HG03354 (cell line): ENCODE measurements around the gene GDPD3.

Experiments used
- ATAC-seq: cut with Tn5 transposase; IDR thresholded peaks from one replicate; pipeline ENCODE4 v1.9.1; 2021; ENCODE audit warnings: mild to moderate bottlenecking; ENCODE audit not compliant: unreplicated experiment, poor library complexity, severe bottlenecking

The GDPD3 gene

DNA sequence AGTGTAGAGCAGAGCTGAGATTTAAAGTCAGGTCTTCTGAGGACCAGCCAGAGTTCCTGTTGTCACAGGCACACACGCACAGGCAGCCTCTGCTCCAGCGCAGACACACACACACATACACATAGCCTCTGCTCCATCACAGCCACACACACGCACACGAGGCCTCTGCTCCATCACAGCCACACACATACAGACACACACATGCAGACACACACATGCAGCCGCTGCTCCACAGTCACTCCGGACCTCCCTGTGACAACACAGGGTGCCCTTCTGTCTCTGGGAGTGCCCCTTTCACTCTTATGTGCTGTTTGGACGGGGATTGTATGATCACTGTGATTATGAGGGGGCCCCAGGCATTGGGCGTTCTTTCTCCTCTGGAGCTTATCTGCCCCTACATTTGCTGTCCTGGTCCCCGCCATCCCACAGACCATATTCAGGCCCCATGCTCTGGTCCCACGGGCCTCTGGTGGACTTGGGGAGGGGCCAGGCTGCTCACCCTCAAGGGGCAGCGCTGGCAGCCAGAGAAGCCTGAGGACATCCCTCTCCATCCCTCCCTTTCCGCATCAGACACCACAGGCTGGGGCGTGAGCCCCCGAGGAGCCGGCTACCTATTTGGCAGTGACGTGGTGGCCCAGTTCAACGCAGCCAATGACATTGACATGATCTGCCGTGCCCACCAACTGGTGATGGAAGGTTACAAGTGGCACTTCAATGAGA, 29.1 kb downstream of the GDPD3 start:
- no peak for ATAC-seq

DNA sequence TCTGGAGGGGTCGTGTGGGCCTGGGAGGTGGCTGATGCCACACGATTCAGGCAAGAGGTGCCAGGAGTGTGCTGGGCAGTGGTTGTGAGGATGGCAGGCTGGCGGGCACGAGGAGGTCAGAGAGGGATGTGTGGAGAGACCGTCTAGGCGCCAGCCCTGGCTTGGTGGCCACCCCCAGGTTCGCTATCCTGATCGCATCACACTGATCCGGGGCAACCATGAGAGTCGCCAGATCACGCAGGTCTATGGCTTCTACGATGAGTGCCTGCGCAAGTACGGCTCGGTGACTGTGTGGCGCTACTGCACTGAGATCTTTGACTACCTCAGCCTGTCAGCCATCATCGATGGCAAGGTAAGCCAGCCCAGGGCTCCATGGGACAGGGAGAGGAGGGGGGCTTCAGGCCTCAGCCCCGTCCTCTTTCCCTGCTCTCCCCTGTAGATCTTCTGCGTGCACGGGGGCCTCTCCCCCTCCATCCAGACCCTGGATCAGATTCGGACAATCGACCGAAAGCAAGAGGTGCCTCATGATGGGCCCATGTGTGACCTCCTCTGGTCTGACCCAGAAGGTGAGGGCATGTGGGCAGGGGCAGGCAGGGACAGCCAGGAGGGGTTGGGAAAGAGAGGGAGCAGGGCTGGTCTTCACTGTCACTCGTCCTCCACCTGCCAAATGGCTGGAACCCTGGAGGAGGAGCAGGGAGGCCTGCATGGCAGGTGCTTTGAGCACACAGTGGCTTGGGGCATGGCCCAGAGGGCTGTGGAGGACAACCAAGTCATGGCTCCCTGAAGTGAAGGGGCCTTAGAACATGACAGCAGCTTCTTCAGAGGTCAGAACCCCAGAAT, 29.9 kb downstream of the GDPD3 start:
- ATAC-seq = no peak

DNA sequence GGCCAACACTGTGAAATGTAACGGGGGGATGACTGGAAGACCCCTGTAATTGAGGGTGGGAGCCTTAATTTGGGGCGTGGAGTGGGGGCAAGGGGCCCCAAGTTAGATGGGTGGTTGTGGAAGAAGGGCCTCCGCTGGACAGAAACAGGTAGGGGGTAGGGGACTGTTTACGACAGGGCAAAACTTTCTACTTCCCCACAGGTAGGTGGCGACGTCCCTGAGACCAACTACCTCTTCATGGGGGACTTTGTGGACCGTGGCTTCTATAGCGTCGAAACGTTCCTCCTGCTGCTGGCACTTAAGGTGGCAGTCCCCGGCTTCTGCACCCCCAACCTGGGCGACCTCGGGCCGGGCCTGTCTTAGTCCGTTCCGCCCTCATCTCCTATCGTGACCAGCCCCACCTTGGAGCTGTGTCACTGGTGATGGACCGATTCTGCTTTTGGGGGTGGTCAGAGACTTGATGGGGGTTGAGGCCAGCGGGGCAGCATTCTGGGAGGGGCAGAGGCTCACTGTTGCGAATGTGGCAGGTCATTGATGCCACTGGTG, 30.7 kb downstream of the GDPD3 start:
- no peak for ATAC-seq

DNA sequence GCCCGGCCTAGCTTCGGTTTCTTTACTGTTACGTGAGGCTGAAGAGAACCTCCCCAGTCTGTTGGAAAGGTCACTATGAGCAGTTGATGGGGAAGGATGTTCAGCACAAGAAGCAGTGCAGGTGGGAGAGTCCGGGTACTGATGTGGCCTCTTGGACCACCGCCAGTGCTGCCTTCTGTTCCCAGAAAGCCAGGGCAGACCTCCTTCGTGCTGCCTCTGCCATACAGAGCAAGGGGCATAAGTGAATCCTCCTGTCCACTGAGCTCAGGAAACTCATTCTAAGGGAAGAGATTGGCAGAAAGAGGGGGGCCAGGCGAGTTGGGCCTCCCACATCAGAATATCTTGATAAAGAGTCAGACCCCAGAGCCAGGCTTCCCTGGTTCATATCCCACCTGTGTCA, 33.9 kb downstream of the GDPD3 start:
- no peak for ATAC-seq

DNA sequence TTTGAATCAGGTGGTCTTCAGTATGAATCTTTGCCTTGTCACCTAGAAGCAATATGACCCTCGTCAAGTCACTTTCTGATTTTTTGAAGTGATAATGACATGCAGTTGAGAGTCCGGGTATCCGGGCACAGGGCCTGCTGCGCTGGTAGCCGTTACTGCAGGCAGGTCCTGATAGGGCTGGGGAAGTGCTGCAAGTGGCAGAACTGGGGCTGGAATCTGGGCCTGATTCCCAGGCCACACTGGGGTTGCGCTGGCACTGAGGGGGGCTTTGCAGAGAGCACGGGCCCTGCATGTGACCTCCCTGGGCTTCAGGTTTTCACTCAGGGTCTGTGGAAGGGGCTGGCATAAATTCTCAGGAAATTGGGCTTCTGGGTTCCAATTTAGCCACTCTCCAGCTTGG, 34.6 kb downstream of the GDPD3 start:
- ATAC-seq = no peak

DNA sequence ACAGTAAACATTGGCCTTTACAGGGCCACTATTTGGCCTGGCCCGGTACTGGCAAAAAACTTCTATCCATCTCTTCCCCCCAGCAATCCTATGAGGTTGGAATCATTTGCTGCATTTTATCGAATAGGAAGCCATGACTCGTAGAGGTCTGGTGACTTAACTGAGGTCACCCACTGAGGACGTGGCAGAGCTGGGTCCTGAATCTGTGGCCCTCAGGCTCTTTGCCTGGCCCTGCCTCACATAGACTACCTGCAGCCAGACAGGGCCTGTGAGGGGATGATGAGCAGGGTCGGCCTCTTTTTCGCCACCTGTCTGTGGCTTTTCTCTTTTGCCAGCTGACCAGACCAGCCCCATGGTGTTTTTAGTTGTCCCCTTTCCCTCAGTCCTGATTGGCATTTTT, 35.7 kb downstream of the GDPD3 start:
- no peak for ATAC-seq

DNA sequence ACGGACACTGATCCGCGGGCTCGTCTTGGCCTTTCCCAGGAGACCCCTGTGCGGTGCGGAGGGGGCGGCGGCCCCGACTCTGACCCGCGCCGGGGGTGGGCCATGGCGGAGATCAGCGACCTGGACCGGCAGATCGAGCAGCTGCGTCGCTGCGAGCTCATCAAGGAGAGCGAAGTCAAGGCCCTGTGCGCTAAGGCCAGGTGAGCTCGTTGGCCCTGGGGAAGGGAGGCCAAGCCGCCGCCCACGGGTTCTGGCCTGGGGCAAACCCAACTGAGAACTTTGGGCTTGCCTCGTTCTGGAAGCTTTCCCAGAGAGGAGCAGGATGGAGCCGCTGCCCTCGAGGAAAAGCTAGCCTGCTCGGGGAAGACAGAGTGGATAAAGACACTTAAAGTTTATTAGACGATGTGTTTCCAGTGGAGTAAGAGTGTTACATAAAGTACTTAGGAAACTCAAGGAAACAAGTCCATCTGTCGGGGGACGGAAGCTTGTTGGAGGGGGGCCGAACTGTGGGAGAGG, 37.0 kb downstream of the GDPD3 start:
- peak; percentile 30 for ATAC-seq

DNA sequence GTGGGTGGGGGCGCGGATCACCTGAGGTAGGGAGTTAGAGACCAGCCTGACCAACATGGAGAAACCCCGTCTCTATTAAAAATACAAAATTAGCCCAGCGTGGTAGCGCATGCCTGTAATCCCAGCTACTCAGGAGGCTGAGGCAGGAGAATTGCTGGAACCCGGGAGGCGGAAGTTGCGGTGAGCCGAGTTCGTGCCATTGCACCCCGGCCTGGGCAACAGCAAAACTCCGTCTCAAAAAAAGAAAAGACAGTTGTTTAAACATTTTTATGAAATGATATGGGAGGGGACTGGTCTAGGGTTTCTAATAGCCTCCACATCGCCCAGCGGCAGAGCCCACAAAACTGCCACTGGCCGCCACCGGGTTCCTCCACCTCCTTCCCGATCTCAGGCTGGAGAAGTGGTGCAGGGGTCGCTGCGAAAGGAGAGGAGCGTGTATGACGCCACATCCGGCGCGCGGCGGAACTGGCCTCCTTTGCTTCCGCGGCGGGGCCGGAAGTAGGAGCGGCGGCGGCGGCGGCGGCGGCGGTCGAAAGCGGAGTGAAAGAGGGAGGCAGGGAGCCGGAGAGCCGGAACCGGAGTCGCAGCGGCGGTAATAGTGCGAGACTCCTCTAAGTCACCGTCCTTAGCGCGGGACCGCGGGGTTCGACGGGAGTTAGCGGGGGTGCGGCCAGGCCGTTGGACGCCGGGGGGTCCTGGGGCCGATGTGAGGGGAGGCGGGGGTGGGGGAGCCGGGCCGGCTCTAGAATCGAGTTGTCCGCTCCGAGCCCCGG, 37.6 kb downstream of the GDPD3 start, which contains the start of gene PPP4C:
Gene PPP4C (plus strand): TSS at position 492 of the 773 bp plus-strand sequence. CDS start 384 bp downstream, outside the sequence.
- peak; percentile 86 for ATAC-seq

DNA sequence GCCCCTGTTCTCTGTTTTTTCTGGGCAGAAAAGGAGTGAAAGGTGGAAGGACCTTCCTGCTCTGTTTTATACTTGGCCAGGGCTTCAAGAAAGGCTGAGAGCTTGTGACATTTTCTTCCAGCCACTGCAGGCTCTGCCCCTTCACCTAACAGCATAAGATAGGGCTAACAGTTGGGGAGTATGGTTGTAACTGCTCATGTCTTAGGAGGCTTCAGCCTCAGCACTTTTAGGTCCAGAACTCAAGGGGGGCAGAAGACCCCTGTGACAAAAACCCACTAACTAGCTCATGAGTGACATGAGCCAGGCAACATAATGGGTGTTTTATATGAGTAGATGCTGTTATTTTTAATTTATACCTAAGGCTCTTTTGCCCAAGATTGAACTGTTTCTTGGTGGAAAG, 42.8 kb downstream of the GDPD3 start:
- no peak for ATAC-seq

DNA sequence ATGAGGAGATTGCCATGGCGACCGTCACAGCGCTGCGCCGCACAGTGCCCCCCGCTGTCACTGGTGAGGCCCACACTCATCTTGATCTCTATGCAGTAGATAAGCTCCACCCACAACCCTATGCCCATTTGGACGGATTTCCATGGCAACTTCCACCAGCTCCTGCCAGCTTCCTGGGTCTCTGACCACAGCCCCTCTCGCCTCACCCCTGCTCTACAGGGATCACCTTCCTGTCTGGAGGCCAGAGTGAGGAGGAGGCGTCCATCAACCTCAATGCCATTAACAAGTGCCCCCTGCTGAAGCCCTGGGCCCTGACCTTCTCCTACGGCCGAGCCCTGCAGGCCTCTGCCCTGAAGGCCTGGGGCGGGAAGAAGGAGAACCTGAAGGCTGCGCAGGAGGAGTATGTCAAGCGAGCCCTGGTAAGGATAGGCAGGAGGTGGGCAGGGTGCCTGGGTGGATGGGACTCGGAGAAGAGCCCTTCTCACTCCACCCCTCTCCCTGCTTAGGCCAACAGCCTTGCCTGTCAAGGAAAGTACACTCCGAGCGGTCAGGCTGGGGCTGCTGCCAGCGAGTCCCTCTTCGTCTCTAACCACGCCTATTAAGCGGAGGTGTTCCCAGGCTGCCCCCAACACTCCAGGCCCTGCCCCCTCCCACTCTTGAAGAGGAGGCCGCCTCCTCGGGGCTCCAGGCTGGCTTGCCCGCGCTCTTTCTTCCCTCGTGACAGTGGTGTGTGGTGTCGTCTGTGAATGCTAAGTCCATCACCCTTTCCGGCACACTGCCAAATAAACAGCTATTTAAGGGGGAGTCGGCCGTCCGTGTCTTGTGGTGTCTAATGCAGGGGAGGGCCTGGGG, 43.5 kb downstream of the GDPD3 start:
- ATAC-seq = no peak

DNA sequence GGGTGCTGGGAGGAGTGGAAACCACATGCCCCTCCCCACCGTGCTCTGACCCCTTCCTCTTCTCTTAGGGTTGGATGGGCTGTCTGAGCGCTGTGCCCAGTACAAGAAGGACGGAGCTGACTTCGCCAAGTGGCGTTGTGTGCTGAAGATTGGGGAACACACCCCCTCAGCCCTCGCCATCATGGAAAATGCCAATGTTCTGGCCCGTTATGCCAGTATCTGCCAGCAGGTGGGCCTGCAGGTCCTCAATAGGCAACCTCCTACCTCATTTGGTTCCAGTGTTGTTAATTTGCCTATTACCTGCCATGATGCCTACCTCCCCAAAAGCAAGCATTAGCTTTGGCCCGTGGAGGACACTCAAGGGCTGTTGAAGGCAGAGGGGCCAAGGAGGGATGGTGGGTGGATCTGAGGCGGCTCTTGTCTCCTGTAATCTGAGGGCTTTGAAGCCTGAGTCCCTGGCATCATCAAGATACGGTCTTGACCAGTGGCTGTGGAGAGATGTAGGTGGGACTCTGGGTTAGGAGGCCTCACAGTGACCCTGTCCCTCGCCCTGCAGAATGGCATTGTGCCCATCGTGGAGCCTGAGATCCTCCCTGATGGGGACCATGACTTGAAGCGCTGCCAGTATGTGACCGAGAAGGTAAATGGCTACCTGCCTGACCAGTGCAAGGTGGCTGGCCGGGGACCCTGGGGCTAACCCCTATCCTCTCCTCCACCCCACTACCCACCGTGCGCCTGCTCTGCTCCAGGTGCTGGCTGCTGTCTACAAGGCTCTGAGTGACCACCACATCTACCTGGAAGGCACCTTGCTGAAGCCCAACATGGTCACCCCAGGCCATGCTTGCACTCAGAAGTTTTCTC, 44.4 kb downstream of the GDPD3 start:
- no peak for ATAC-seq

DNA sequence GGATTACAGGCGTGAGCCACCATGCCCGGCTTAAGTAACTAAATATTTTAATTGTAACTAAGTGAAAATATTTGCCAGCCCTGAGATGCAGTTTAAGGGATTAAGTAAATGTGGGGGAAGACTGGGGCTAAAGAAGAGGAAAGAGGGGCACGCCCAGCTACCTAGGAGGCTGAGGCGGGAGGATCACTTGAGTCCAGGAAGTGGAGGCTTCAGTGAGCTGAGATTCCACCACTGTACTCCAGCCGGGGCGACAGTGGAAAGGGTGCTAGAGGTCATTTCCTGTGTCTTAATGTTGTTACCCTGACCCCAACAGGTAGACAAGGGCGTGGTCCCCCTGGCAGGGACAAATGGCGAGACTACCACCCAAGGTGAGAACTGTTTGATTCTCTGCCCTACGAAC, 45.0 kb downstream of the GDPD3 start:
- ATAC-seq = no peak

DNA sequence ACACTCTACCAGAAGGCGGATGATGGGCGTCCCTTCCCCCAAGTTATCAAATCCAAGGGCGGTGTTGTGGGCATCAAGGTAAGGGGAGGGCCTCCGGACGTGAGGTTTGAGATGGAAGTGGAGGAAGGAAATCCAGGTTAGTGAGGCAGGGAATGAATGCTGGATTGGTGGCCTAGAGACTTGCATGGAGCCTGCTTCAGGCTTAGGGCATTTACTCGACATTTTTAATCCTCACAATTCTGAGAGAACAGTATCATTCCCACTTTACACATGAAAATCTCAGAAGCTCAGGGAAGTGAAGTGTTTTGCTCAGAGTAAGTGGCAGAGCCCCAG, 45.8 kb downstream of the GDPD3 start:
- ATAC-seq = no peak

DNA sequence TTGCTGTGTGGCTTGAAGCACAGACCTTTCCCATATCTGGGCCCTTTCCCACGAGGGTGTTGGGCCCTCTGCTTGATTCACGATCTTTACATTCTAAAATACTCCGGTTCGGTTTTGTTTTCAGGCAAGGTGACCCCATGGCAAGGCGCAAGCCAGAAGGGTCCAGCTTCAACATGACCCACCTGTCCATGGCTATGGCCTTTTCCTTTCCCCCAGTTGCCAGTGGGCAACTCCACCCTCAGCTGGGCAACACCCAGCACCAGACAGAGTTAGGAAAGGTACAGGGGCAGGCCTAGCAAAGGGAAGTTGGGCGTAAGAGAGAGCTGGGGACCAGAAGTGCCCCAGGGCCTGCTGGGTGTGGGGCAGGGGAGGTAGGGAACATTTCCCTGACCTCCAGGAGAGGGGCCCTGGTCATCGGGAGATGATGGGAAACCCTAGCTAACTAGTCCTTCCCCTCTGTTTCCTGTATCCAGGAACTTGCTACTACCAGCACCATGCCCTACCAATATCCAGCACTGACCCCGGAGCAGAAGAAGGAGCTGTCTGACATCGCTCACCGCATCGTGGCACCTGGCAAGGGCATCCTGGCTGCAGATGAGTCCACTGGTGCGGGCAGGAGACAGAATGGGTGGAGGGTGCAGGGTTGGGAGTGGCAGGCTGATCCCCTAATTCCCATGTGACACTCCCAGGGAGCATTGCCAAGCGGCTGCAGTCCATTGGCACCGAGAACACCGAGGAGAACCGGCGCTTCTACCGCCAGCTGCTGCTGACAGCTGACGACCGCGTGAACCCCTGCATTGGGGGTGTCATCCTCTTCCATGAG, 46.4 kb downstream of the GDPD3 start:
- no peak for ATAC-seq

DNA sequence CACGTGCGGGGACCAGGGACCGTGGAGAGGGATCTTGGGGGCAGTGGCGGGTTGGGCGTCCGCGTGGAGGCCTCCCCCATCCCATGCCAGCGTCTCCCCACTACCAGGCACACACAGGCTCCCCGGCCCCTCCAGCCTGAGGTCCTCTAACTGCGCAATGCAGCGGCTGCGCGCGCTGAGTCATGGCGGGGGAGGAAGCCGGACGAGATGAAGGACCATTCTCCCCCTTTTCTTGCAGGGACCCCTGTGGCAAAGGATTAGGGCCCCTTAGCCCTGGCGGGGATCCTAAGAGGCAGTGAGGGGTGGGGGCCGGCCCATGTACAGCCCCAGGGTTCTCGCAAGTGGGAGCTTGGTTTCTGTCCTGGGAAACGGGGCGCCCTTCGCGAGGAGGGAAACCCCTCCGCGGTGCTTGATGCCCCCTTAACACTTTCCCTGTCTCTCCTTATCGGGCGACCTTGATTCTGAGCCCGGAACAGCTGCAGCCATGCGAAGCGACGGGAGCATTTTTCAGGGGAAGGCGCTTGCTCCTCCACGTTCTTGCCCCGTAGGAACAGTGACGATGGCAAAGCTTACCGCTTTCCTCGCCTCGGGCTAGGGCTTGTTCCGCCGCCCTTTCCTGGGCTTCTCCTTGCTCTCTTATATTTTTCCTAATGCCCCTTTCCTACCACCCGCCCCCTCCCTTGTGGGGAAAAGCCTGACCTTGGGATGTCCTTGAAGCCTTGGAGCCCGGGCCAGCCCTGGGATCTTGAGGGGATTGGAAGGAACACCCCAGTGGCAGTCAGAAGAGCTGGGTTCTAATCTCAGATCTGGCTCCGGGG, 47.2 kb downstream of the GDPD3 start:
- peak; percentile 3 for ATAC-seq

DNA sequence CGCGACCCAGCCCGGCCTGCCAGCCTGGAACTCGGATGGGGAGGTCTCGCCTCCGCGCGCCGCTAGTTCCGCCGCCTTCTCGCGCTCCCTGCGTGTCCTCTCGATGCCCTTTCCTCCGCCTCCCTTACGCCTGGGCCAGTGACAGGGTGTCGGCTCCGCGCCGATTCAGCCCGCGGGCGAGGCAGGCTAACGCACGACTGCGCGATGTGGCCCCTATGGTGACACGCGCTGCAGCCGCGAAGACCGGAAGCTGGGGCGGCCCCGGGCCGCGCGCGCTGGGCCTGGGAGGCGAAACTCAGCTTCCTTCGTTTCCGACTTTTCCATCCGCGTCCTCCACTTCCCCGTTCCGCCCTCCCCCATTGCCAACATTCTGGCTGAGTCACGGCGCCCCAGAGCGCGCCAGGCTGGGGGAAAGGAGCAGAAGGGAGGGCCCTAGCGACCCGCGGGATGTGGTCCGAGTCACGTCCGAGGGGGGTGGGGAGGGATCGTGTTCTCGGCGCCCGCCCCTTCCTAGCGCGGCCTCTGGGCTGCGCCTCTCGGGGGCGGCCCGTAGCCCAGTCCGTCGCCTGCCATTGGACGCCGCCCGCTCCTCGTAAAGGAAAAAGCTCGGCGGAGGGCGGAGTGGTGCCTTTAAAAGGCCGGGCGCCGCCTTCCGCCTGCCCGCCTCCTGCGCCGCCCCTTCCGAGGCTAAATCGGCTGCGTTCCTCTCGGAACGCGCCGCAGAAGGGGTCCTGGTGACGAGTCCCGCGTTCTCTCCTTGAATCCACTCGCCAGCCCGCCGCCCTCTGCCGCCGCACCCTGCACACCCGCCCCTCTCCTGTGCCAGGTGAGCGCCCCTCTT, 48.0 kb downstream of the GDPD3 start, which contains the start of gene ALDOA:
Gene ALDOA (plus strand): TSS at position 659 of the 841 bp plus-strand sequence. CDS start 1,138 bp downstream, outside the sequence.
- peak; percentile 83 for ATAC-seq
